ENCODE results near the gene PDE11A.

PDE11A gene

GRCh38 chr2:177660742-177661141 lies 411.8 kb downstream of the PDE11A start:
- no peak for DNase-seq

- no peak for DNase-seq
Observed at GRCh38 chr2:177658309-177658708, 414.3 kb downstream of the PDE11A start.

DNA sequence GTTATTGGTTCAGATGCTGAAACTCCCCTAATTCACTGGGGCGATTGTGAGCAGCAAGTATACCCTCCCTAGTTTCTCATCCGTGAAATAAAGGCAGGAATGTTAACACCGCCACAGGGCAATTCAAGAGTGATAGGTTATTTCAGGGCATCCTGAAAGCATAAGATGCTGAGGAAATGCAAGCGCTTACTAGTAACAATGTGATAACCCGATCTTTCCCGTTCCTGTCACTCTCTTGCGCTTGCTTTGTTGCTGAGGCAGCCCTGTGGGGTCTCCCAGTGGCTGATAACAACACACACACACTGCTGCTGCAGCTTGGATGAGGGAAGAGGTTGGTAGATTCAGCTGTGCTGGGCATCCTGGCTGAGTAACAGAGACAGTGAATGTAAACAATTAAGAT lies 420.7 kb downstream of the PDE11A start:
- DNase-seq, result no peak

DNA sequence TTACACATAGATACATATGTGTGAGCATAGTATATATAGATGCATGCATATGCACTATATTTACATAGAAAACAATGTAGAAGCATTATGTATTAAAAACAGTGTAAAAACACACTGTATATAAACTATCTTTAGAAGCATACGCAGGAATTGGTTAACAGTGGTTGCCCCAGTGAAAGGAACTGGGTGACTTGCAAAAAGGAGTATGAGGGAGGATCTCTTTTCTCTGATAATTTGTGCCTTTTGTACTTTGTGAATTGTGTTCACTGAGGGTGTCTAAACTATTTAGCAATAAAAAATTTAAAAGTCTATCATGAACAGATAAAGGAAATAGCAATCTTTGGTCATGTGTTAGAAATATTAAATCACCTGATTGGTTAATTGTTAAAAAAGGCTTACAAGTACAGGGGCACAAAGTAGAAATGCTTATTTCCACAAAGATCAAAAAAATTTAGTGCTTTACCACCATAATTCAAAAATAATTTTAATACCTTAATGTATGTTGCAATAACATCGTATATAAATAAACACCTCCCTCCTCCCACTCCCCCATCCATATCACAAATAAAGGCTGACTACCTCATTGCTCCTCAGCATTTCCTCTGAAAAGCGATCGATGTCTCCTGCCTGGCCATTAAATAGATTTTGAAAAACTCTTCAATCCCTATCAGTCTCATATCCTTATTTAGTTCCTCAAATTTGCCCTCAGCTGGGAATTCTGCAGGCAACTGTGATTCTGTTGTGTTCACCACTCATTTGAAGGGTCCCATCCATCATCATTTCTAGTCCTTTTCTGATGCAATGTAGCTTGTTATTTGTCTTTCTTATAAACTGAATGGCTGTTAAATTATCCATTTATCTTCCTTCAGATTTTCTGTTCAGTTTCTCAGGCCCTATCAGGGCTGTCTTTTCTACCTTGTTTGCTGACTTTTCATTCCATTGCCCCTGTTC lies 422.7 kb downstream of the PDE11A start:
- no peak for DNase-seq

- DNase-seq, result no peak
Observed at GRCh38 chr2:177646791-177647190, 425.8 kb downstream of the PDE11A start.

- no peak for DNase-seq
Observed at GRCh38 chr2:177646241-177646640, 426.3 kb downstream of the PDE11A start.

DNA sequence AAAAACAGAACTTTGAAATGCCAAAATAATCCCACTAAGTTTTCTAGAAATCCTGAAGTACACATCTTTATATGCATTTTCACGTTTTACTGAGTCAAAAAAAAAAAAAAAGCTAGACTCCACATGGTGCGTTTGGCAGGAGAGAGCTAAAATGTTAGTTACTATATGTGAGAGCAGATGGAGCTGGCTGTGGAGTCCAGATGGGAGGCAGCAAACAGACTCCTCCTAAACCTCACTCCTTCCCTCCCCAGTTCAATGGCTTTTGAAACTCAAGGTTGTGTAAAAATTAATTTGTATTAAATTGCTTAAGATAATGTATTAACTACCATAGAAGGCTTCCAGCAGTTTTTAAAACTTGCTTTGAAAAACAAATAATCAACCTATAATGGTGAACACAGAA lies 431.2 kb downstream of the PDE11A start:
- no peak for DNase-seq

- no peak for DNase-seq
Observed at GRCh38 chr2:177640423-177640822, 432.2 kb downstream of the PDE11A start.

GRCh38 chr2:177639262-177639914 lies 433.2 kb downstream of the PDE11A start:
- DNase-seq, result no peak

DNA sequence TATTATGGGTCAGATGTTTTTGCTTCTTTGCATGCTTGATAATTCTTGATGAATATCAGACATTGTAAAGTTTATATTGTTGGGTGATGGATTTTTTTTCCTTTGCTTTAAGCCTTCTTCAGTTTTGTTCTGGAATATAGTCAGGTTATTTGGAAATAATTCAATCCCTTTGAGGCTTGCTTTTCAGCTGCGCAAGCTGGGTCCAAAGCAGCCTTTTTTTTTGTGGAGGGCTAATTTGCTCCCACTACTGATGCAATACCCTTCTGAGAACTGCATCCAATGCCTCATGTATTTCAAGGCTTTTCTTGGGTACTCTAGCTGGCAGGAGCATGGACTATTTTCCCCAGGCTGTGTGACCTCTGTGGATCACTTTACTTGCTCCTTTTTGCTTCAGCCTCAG lies 434.1 kb downstream of the PDE11A start:
- DNase-seq, result no peak

DNA sequence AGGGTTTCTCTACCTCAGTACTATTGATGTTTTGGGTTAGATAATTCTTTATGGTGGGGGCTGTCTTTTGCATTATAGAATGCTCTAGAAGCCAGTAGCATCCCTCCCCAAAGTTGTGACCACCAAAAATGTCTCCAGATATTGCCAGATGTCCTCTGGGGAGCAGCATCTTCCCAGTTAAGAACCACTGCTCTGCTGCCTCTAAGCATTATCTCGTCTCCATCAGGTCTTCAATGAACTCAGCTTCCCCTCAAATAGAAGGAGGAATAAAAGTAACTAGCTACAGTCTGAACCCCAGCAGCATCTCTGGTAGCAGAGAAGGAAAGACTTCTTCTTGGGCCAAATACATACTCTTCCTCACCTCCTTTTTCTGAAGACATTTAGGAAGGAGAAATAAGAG lies 435.9 kb downstream of the PDE11A start:
- DNase-seq, result no peak

- DNase-seq, result no peak
Observed at GRCh38 chr2:177635696-177636095, 436.9 kb downstream of the PDE11A start.

DNA sequence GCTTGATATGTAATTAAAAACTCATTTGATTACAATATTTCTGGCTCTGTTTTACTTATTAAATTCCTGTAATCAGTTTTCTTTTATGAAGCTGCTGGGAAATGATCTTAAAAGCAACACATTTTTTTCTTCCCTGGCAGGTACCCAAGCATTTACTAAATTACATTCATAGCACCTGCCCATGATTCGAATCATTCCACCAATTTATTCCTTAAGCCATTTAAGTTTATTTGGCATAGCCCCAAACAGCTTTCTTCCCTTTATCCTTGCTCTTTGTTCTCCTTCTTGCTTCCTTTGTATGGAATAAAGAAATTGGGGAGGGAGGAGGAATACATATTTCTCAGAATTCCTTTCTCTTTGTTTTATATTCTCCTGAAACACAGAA lies 438.7 kb downstream of the PDE11A start:
- no peak for DNase-seq

DNA sequence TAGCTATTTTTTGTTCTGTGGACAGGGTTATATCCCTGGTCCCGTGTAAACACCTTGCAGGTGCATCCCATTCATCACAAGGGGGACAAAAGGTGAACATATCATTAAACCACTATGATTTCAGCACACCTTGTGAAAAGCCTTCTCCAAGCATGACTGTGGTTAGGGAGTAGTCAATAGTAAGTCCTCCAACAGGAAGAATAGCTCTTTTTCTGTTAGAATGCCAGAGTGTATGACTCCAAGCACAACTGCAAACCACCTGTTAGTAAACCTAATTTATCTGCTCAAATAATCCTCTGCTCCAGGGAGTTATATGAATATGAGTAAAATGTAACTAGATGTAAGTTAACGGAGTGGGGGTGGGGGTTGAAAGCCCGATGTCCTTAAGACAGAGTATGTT lies 439.5 kb downstream of the PDE11A start:
- DNase-seq, result no peak

DNA sequence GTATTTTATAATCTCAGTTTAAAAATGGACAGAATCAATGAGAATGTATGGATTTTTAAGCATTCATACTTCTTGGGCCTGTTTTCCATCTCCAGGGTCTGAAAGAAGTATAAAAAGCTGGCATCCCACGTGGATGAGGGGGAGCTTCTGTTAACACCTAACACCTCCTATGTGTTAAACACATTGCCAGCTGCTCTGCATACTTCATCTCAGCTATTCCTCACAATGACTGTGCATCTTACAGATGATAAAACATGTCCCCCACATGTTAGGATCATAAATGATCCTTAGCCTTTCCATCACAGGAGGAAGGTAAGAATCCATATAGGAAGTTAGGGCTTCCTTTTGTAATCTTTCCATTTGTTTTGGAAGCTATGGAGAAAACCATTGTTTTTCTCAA lies 440.9 kb downstream of the PDE11A start:
- no peak for DNase-seq

DNA sequence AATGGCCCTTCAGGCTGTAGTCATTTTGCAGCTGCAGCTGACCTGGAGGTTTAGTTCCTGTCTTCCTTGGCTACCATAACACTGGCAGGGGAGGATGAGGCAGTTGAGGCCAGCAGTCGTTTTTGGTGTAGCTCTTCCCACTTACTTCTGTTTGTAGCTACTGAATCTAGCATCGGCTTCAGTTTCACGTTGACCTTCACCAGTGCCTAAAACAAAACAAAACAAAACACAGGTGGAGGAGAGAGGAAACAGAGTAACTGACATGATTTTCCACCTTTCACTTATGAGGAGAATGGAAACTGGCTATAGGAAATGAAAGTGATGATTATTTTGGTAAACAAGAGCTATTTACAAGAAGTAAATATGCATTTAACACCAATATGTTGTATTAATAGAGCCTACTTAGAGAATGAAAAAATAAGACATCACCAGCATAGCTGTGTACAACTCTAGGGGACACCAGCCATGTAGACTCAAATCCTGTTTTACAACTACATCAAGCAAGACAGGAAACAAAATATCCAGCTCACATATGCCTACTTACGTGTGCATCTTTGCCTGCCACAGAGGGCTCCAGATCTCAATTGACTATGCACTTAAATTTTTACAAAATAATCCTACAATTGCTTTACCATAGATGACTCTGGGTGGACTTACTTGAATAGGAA lies 443.1 kb downstream of the PDE11A start:
- DNase-seq, result no peak

DNA sequence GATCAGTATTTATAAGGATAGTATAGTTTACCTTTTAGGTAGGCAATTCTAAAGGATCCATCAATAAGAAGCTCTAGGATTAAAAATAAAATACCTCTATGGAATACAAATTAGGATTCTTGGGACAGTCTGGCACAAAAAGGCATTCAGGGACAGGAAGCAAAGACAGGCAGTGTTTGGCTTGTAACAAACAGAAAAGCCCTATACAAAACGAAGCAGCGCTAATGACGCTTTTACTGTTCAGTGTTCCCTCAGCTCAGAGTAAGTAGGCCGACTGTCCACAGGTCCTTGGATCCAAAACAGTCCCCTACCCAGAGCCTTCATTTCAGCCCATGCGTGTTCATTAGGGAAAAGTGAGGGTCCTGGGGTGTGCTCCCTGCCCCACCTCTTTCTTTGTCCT lies 443.7 kb downstream of the PDE11A start:
- DNase-seq, result no peak

DNA sequence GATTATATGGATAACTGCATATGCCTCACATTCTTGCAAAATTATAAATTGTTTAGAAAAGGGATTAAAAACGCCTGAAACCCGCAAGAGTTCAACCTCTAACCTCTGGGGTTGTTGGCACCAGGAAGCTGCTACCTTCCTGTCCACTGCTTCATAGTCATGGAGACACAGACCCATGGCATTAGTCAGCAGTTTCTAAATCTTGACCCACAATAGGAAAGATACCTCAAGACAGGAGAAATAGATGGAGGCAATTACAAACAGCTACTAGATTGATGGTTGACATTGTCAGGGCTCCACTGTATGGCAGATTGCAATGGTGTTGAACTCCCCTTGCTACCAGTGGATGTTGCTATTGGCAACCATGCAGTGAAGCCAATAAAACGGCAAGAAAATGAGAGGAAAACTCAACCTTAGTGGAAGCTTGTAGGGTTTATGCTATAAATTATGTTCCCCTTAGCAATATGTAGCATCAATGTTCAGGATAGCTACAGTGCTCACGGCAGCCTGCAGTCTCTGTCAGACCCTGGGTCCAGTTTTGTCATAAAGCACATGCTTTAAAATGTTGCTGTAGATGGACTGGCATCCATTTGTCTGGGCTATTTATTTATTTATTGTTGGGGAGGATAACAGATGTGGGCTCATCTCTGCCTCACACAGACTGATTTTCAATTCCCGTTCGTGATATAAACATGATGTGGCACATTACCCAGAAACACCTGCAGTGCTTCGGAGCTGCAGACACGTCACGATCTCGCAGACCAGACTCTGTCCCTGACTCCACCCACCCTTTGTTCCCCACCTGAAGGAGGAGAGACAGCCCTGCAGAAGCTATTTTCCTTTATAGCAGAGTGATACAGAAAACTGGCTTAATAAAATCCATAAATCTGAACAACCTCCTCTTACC lies 446.6 kb downstream of the PDE11A start:
- DNase-seq, result no peak

DNA sequence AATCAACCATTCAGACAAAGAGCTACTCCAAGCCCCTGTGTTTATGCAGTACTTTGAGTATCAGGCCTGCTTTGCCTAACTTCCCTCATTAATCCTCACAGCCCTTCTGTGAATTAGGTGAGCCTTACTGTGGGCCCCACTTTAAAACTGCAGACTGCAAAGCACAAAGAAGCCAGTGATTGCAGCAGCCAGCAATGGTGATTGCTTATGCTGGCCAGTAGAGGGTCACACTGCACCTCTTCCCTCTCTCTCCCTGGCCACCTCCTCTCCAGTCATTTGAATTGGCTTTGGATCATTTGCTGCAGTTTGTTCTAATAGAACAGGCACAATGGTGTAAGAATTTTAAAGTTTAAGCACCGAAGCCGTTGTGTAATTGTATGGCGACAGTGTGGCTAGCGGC lies 450.1 kb downstream of the PDE11A start:
- peak; percentile 1 to 17 for DNase-seq

DNA sequence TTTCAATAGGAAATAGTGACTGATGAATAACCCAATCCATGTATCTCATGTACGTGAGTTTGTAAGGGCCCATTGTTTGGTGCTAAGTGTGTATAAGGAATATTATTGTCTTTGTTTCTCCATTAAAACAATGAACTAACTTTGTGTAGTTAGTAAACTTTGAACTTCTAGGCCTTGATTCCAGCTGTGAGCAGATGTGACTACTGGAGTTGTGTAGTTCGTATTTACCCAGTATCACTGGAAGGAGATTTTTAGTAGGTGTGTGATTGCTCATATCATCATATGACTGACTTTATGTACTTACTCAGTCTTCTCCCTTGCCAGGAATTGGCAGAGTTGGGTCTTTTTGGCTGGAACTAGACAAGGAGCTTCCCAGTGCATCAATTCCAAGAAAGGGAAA lies 452.6 kb downstream of the PDE11A start:
- DNase-seq, result no peak

DNA sequence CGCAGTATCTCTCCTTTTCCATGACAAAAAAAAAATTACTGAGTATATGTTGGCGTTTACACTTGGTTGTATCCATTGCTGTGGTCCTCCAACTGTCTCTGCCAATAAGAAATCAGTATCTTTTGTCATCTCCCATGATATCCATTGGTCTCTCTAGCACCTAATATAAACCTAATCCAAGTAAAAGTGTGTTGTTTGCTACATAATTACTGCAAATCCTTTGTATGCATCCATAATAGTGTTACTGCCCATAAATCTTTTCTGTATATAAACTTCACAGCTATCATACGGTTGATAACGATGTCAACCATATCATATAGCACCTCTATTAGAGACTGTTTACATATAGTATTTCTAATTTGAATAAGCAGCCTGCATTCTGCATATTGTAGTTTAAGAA lies 453.1 kb downstream of the PDE11A start:
- no peak for DNase-seq
